OCI-LY3 (cell line): ENCODE measurements around the gene LYRM1.

Experiments used
- H2AFZ ChIP-seq: fragments of 200-600, 300-600 bp; shearing (Covaris generic); 2 replicates; pipeline ENCODE4 v1.6.0; 2014; ENCODE audit warnings: antibody characterized with exemption, low read depth, low read length
- H3K27ac ChIP-seq: fragments of 200-600, 300-600 bp; sonication (generic); 2 replicates; pipeline ENCODE4 v1.5.1; 2014; ENCODE audit warnings: mild to moderate bottlenecking, low read length, moderate library complexity, mixed read lengths
- H3K27me3 ChIP-seq: fragments of 200-600, 300-600 bp; sonication (generic); 2 replicates; pipeline ENCODE4 v1.6.1; 2014; ENCODE audit warnings: low read depth, low read length, mixed read lengths
- H3K36me3 ChIP-seq: fragments of 200-600, 300-600 bp; sonication (generic); replicated peaks from 2 replicates; pipeline ENCODE3; 2014; ENCODE audit warnings: low read depth, low read length, mixed read lengths
- H3K4me1 ChIP-seq: fragments of 300-600, 200-600 bp; sonication (generic); 2 replicates; pipeline ENCODE4 v1.6.1; 2014; ENCODE audit warnings: low read length, mixed read lengths
- H3K4me2 ChIP-seq: fragments of 200-600, 300-600 bp; sonication (generic); 2 replicates; pipeline ENCODE4 v1.6.1; 2014; ENCODE audit warnings: low read length, mixed read lengths
- H3K4me3 ChIP-seq: fragments of 300-600, 200-600 bp; sonication (generic); 2 replicates; pipeline ENCODE4 v1.5.1; 2014; ENCODE audit warnings: antibody characterized with exemption, mild to moderate bottlenecking, low read length, moderate library complexity
- H3K79me2 ChIP-seq: fragments of 300-600, 200-600 bp; shearing (Covaris generic); 2 replicates; pipeline ENCODE4 v1.6.1; 2014; ENCODE audit warnings: mild to moderate bottlenecking, low read length, mixed read lengths
- H3K9ac ChIP-seq: fragments of 300-600, 200-600 bp; shearing (Covaris generic); 2 replicates; pipeline ENCODE4 v1.6.0; 2014; ENCODE audit warnings: mild to moderate bottlenecking, low read length, moderate library complexity
- H3K9me3 ChIP-seq: fragments of 200-600, 300-600 bp; shearing (Covaris generic); 2 replicates; pipeline ENCODE4 v1.6.1; 2014; ENCODE audit warnings: low read length, mixed read lengths; ENCODE audit not compliant: insufficient read depth
- H4K20me1 ChIP-seq: fragments of 200-600, 300-600 bp; sonication (generic); 2 replicates; pipeline ENCODE4 v1.6.1; 2016; ENCODE audit warnings: low read length, mixed read lengths; ENCODE audit not compliant: insufficient read depth
- CTCF ChIP-seq: fragments of 200-600, 300-600 bp; sonication (generic); IDR thresholded peaks from 2 replicates; pipeline ENCODE4 v1.5.1; 2014; ENCODE audit warnings: antibody characterized with exemption, low read length, low read depth
- EZH2phosphoT487 ChIP-seq: fragments of 200-600 bp; shearing (Covaris generic); IDR thresholded peaks from 2 replicates; pipeline ENCODE4 v1.6.1; 2018; ENCODE audit warnings: antibody characterized with exemption, mixed run types, low read depth

The LYRM1 gene

GRCh38 chr16:20954574-20954973, 54.0 kb downstream of the LYRM1 start:
- Histone ChIP-seq H3K9ac (no peak overlapping the region), H3K27me3 (peaks cover 6% of the 10 kb centered on the region), H3K9me3 (no peaks in the 10 kb centered on the region), H3K36me3 (no peaks in the 10 kb centered on the region), H3K27ac (no peak overlapping the region), H2AFZ (no peak overlapping the region), H3K4me2 (no peak overlapping the region), H3K4me3 (no peak overlapping the region), H4K20me1 (no peaks in the 10 kb centered on the region), H3K4me1 (0 out of 2 replicates have a peak, but pooled peaks cover 2% of the 10 kb centered on the region), H3K79me2 (no peaks in the 10 kb centered on the region)
- no peak for TF ChIP-seq CTCF
- TF ChIP-seq EZH2phosphoT487, result no peak

DNA sequence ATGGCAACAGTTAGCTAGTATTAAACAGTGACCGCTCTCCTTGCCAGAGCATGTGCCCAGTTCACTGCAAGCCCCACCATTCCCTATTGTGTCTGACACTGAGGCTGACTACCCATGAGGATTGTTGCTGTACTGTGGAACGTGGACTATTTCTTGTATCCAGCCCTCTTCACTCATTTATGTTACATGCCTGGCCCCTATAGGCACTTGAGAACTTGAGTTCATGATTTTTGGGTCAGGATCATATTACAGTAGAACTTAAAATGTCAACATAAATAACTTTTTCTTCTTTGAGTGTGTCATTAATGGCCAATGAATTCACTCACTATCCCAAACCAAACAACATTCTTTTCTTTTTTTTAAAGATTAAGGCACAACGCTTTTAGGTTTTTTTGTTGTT, 55.7 kb downstream of the LYRM1 start:
- TF ChIP-seq CTCF, result no peak
- Histone ChIP-seq H3K79me2 (no peaks in the 10 kb centered on the region), H3K27ac (no peak overlapping the region)

DNA sequence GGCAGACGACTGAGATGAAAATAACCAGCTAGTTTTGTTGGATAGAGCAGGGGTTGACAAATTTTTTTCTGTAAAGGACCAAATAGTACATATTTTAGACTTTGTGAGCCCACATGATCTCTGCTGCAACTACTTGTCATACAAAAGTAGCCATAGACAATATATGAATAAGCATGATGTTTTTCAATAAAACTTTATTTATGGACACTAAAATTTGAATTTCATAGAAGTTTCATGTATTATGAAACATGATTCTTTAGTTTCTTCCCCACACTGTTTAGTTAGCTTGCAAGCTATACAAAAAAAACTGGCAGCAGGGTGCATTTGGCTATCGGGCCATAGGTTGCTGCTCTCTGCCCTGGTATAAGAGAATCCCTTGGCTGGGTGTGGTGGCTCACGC, 56.6 kb downstream of the LYRM1 start:
- Histone ChIP-seq H2AFZ (no peak overlapping the region), H3K4me1 (0 out of 2 replicates have a peak, but pooled peaks cover 2% of the 10 kb centered on the region), H3K9ac (no peak overlapping the region), H3K4me3 (no peak overlapping the region), H3K36me3 (no peaks in the 10 kb centered on the region), H3K27ac (no peak overlapping the region), H3K27me3 (peaks cover 2% of the 10 kb centered on the region; the same call in 1 of the 2 replicates), H3K79me2 (no peaks in the 10 kb centered on the region), H3K4me2 (no peak overlapping the region), H3K9me3 (no peaks in the 10 kb centered on the region), H4K20me1 (no peaks in the 10 kb centered on the region)
- TF ChIP-seq CTCF (no peak), EZH2phosphoT487 (no peak)

More for the DNA sequence above, 55.7 kb downstream of the LYRM1 start:
- peaks cover 4% of the 10 kb centered on the region; the same call in 1 of the 2 replicates for H3K27me3 ChIP-seq
- no peak overlapping the region for H3K9ac ChIP-seq
- no peak overlapping the region for H2AFZ ChIP-seq
- 0 out of 2 replicates have a peak, but pooled peaks cover 2% of the 10 kb centered on the region for H3K4me1 ChIP-seq
- H3K9me3 ChIP-seq, result no peaks in the 10 kb centered on the region
- no peak overlapping the region for H3K4me3 ChIP-seq
- H3K4me2 ChIP-seq, result no peak overlapping the region
- no peaks in the 10 kb centered on the region for H4K20me1 ChIP-seq
- no peaks in the 10 kb centered on the region for H3K36me3 ChIP-seq

GRCh38 chr16:20960899-20961298, 60.3 kb downstream of the LYRM1 start:
- no peak overlapping the region for H3K4me2 ChIP-seq
- no peak overlapping the region for H3K27ac ChIP-seq
- H4K20me1 ChIP-seq, result no peaks in the 10 kb centered on the region
- H2AFZ ChIP-seq, result no peak overlapping the region
- H3K9me3 ChIP-seq, result no peaks in the 10 kb centered on the region
- no peaks in the 10 kb centered on the region for H3K79me2 ChIP-seq
- TF ChIP-seq CTCF, result no peak
- no peak for TF ChIP-seq EZH2phosphoT487
- H3K9ac ChIP-seq, result no peak overlapping the region
- no peaks in the 10 kb centered on the region for H3K4me1 ChIP-seq
- H3K4me3 ChIP-seq, result no peak overlapping the region
- H3K36me3 ChIP-seq, result no peaks in the 10 kb centered on the region
- H3K27me3 ChIP-seq, result no peaks in the 10 kb centered on the region; the same call in 1 of the 2 replicates
